ENCODE data around the gene HEMK1. TPM values are rescaled to one million over a fixed set of nuclear protein-coding genes. Genes with fewer than 3 reads are reported as not detected.

Gene HEMK1
- total and polyA plus RNA-seq, 2 of the 4 experiments (the other 2 are of a cell fraction), result 17.2 to 20.8 TPM

DNA sequence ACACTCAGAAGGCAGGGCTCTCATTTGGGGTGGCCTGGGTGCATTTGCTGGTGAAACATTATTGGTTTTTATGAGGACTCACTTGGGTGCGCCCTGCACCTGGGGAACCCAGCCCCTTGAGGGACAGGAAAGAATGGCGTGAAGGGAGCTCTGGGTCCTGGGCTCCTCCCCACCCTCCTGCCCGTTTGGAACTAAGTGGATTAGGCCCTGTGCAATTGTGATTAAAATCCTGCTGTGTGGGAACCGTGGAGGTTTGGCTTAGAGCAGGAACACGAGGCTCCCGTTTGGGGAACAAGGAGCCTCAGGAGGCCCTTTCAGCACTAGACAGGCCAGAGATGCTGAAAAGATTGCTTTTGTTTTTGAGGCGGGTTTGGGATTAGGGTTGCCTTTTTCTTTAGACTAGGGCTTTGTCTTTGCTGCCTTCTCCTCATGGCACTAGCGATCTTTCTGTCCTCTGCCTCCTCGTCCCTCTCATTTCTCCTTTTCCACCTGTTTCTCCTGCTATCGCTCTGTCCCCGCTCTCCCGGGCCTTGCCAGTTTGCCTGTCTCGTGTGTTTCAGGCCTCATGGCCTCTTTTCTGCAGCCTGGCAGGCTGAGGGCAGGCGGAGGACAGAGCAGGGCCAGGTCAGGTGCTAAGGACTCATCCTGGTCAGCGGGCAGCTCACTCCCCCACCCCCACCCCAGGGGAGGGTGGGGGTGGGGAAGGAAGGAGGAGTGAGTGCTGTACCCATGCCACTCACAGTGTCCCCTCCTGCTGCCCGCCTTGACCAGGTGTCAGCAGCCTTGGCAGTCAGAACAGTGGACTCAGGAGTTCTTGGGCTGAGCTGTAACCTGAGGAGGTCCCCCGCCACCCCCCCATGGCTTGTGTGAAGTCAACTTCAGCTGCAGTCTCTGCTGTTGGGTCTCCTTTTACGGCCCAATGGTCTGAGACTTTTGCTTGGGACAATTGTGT, 56.2 kb downstream of the HEMK1 start:
- Histone ChIP-seq H4K5ac (ENCODE audit: low read depth, low read length) (no peak overlapping the region), H3K9me3 (ENCODE audit: control insufficient read depth, insufficient read depth, low read length) (no peaks in the 10 kb centered on the region), H2BK5ac (ENCODE audit: low read depth, low read length, poor library complexity, severe bottlenecking) (no peak overlapping the region), H2AFZ (replicated peaks; ENCODE audit: low read length, poor library complexity) (no peak overlapping the region), H2AK5ac (ENCODE audit: low read depth, low read length) (no peak overlapping the region), H2BK20ac (ENCODE audit: low read depth, low read length) (no peak overlapping the region), H3K9ac (ENCODE audit: low read depth, low read length) (no peak overlapping the region), H3K4me2 (ENCODE audit: low read depth, low read length) (no peak overlapping the region), H2BK120ac (ENCODE audit: low read depth, low read length) (no peak overlapping the region), H3K23ac (ENCODE audit: low read depth, low read length) (no peak overlapping the region), H4K8ac (ENCODE audit: low read depth in 2 of 2, low read length in 2 of 2) (no peak overlapping the region), H2BK15ac (ENCODE audit: low read depth, low read length) (no peak overlapping the region), H3K27me3 (ENCODE audit: control insufficient read depth, insufficient read depth, low read length) (no peaks in the 10 kb centered on the region), H4K20me1 (ENCODE audit: insufficient read depth, low read length) (peaks cover 7% of the 10 kb centered on the region), H2AK9ac (replicated peaks; ENCODE audit: low read depth, low read length, poor library complexity) (no peak overlapping the region), H3K18ac (ENCODE audit: low read depth, low read length) (no peak overlapping the region), H3K36me3 (ENCODE audit: control insufficient read depth, insufficient read depth, low read length) (no peaks in the 10 kb centered on the region), H3K27ac (ENCODE audit: insufficient read depth, low read length) (no peak overlapping the region), H4K91ac (ENCODE audit: insufficient read depth, low read depth, low read length) (no peak overlapping the region), H3K56ac (ENCODE audit: extremely low read depth, insufficient read depth, low read length) (no peak overlapping the region), H3K9me1 (ENCODE audit: insufficient read depth, low read length) (peaks cover 25% of the 10 kb centered on the region), H3K4me1 (ENCODE audit: control insufficient read depth, insufficient read depth, low read length) (peaks cover 6% of the 10 kb centered on the region), H3K4ac (ENCODE audit: low read depth, low read length) (no peak overlapping the region), H3K14ac (replicated peaks; ENCODE audit: low read depth, low read length) (no peak overlapping the region), H3K4me3 (ENCODE audit: insufficient read depth, low read depth, low read length) (no peak overlapping the region), H3K79me1 (ENCODE audit: low read depth in 1 of 2, low read length in 2 of 2) (peaks cover 0 to 14% of the 10 kb centered on the region in 2 experiments; a peak in 2 of 4 replicates)
- dilution Hi-C loops (cut with HindIII; ENCODE audit: low sequenced_read_pairs, unreplicated experiment), result no loop called here
- ATAC-seq (ENCODE audit: low read depth) (no peak), DNase-seq (no peak)
- TF ChIP-seq BHLHE40 (IDR thresholded peaks at IDR 0.05; ENCODE audit: low read depth, low read length) (no peak), MAFK (IDR thresholded peaks at IDR 0.05; ENCODE audit: low read depth, low read length) (no peak), POLR2A (IDR thresholded peaks at IDR 0.05; ENCODE audit: low read depth, low read length) (no peak), NFE2L2 (IDR thresholded peaks at IDR 0.05; ENCODE audit: low read depth, low read length) (no peak), MXI1 (IDR thresholded peaks at IDR 0.05; ENCODE audit: borderline replicate concordance, low read depth, low read length) (no peak), RAD21 (IDR thresholded peaks at IDR 0.05; ENCODE audit: low read length) (no peak), CEBPB (IDR thresholded peaks at IDR 0.05; ENCODE audit: low read depth, low read length) (no peak), RCOR1 (IDR thresholded peaks at IDR 0.05; ENCODE audit: insufficient replicate concordance, low read length) (no peak)
- TF ChIP-seq, protein P1, sequence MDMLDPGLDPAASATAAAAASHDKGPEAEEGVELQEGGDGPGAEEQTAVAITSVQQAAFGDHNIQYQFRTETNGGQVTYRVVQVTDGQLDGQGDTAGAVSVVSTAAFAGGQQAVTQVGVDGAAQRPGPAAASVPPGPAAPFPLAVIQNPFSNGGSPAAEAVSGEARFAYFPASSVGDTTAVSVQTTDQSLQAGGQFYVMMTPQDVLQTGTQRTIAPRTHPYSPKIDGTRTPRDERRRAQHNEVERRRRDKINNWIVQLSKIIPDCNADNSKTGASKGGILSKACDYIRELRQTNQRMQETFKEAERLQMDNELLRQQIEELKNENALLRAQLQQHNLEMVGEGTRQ (IDR thresholded peaks at IDR 0.05; ENCODE audit: low read depth, low read length), result no peak
- TF ChIP-seq, protein P2, sequence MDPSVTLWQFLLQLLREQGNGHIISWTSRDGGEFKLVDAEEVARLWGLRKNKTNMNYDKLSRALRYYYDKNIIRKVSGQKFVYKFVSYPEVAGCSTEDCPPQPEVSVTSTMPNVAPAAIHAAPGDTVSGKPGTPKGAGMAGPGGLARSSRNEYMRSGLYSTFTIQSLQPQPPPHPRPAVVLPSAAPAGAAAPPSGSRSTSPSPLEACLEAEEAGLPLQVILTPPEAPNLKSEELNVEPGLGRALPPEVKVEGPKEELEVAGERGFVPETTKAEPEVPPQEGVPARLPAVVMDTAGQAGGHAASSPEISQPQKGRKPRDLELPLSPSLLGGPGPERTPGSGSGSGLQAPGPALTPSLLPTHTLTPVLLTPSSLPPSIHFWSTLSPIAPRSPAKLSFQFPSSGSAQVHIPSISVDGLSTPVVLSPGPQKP (IDR thresholded peaks at IDR 0.05; ENCODE audit: borderline replicate concordance, low read depth, low read length), result no peak
- 81% methylated on average over 5 of the region's 18 CpGs; no CpG with 5 or more reads in 1 of the 2 experiments for WGBS, 2 experiments (ENCODE audit: extremely low coverage in 2 of 2, insufficient read length in 1 of 2)
- intact Hi-C loops (cut with micrococcal nuclease), result no loop called here
- BruUV-seq (replicated peaks), result no TSS peak
- ChIA-PET POLR2A (ENCODE audit: unreplicated experiment) (no interaction called here), CTCF (interaction anchor here (0.9 kb wide), 1 partner anchor 10 kb away, joined by 5 read pairs; no protein-coding TSS in a partner anchor)
- in situ Hi-C loops (cut with MboI; ENCODE audit: low sequenced_read_pairs), result no loop called here
